Astrocyte of the hippocampus (primary cell): ENCODE data around the gene SCN2B.

Experiments used
- DNase-seq: peaks from one replicate; pipeline ENCODE4 v3.0.0; 2011; ENCODE audit warnings: low read depth, low spot score

SCN2B gene

DNA sequence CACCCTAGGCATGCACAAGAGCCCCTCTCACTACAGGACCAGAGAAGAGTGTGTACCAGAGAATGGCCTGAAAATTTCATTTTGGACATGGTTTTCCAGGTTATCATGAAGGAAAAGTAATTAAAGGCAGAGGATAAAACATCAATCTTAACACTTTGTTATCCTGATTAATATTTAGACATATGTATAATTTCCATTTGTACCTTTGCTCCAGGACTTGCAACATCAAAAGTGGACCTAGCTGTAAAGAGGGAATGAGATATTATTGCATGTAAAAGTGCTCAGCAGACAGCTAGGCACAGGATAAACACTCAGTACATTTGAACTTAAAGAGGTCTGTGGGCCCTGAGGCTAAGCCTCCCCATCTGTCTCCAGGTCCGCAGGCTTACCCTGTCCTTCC lies 21.8 kb downstream of the SCN2B start:
- DNase-seq, result no peak

DNA sequence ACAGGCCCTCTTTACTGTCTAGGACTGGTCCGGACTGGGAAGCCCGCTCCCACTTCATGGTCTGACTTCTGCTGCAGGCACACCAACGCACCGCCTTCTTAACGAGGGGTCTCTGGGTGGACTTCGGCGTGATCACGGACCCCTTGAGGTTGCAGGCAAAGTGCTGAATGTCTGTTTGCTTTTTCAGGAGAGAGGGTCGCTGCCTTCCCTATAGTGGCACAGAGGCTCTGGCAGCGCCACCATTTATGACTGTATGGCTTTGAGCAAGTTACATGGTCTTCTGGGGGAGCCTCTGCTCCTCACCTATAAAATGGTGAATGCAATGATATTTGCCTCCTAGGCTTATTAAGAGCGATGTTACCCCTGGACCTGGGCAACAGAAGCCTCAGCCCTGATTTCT lies 22.5 kb downstream of the SCN2B start:
- DNase-seq, result no peak

DNA sequence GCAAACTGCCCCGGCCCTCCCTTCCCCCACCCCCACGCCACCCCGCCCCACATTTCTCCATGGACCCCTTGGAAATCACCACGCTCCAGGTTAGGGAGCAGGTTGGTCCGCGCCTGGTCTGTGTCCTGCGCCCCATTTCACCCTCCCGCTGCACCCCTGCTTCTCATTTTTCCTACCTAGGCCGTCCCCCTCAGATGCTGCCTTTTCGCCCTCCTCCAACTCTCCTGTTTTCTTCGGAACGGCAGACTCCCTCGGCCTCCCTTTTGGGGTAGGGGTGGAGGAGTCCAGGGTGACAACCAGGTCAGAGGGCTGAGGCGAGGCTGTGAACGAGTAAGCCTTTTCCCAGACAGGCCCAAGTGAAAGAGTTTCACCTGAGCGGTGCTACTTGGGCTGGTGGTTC lies 22.9 kb downstream of the SCN2B start:
- no peak for DNase-seq

DNA sequence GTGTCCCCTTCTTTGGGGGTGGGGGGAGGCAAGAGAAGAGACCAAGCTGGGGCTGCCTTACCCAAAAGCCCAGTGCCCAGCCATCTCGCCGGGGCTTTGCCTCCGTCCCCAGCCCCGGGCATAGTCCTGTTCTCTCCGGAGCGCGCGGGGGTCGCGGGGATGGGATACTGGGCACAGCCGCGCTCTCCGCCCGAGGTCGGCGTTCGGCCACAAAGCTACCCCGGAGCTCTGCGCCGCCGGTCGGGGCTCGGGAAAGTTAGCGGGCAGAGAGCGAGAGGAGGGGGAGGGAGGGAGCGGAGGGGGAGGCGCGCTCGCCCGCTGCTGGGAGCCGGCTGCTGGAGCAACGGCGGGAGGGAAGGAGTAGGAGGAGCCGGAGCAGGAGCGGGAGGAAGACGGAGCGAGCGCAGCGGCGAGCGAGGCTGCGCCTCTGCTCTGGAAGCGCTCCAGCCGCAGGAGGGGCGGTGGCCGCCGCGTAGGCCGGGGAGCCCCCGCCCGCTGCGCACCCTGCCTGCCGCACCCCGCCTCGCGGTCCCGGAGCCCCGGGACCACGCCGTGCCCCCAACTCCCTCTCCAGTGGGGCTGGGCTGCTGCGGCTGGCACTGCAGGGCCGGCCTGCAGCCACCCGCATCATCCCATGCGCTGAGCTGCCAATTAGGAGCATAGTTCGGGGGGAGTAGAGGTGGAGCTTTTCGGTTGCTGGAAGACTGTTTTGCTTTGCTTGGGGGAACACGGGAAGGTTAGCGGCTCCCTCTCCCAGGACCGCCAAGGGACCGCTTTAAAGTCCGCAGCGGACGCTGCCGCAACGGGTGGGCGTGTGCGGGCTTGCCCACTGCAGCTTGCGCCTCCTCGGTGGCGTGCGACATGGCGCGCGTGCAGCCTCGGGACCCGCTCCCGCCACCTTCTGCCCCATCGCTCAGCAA lies 23.6 kb downstream of the SCN2B start, which contains the start of gene SCN4B:
TSS of gene SCN4B (minus strand) at position 272 of the 920 bp plus-strand sequence. CDS start at position 122, 150 bp downstream.
- peak; percentile 84 for DNase-seq

DNA sequence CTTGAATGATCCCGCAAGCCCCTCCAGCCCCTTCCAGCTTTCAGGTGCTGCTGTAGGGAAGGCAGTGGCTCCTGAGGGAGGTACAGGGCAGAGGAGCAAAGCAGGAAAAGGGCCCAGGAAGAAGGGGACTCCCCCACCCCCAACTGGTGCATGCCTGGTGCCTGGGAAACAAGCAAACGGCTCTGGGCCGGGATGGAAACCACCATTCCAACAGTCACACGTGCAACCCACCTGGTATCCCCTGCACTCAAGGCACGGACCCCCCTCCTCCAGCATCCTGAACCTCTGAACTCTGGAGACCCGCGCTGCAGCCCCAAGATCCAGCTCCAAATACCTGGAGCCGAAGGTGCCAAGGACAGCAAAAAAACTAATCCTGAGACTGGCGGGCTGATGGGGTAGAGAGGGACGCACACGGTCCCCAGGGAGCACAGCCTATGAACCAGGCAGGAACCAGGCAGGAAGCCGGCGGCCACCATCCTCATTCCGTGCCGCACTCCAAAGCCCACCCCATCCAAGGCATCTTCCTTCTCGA lies 24.4 kb downstream of the SCN2B start:
- peak; percentile 29 for DNase-seq

DNA sequence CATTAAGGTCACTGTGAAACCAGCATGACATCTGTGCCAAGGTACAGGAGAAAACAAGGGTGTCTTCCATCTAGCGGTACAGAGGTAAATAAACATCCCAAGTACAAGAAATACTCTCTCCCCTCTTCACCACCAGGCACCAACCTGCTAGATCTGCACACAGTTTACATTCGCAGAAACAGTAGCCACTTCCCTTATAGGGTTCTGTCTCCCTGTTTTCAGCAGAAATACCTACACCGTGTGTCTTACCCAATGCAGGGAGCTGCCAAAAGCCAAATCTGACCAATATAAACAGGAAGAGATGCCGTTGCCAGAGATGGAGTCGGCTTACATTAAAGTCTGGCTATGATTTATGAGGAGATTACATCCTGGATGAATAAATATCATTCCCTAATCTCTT lies 25.0 kb downstream of the SCN2B start:
- peak; percentile 46 for DNase-seq

DNA sequence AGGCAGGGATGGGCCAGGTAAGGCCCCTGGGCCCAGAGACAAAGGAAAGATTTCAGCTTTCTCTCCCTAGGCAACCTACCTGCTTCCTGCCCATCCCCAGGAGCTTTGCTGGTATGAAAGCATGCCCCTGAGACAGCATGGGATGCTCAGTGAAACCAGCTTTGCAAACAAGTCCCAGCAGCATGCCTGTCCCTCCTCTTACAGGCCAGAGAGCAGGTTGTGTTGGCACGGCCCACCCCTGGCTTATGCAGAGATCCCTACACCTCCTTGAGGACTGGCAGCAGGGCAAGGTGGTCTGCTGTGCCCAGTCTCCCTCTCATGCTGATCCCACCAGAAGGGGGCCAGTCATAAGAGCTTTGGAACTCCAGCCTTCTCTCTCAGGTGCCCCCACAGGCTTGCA lies 26.9 kb downstream of the SCN2B start:
- no peak for DNase-seq

DNA sequence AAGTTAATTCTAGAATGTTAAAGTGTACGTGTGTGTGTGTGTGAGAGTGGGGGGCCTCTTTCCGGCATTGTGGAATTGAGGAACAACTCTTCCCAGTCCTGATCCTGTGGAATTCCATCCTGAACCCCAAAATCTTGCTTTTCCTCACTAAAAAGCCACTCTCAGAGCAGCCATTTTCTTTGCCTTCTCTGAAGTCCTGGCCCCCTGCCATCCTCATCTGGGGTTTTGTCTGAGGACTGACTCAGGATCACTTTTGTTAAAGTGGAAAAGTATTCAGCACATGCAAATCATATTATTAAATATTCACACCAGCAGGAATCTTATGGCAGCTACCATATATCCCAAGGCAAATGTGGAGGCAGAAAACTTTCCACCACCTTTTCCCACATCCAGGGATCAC lies 27.6 kb downstream of the SCN2B start:
- DNase-seq, result peak; percentile 79

DNA sequence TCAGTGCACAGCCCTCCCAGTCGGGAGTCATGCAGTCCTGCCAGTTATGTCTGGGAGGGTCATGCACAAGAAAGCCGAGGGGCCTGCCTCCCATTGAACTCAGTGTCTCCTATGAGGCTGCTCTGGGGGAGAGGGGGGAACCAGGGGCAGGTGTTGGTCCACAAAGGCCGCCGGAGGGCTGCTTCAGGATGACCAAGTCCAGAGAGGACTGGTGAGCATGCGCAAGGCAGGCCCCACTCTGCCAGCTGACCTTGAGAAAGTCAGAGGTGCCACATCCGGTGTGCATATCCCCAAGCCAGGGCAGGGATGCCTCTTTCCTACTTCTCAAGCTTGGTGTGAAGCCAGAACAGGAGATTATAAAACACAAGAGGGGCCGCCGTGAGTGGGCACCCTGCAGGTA lies 28.2 kb downstream of the SCN2B start:
- DNase-seq, result no peak

DNA sequence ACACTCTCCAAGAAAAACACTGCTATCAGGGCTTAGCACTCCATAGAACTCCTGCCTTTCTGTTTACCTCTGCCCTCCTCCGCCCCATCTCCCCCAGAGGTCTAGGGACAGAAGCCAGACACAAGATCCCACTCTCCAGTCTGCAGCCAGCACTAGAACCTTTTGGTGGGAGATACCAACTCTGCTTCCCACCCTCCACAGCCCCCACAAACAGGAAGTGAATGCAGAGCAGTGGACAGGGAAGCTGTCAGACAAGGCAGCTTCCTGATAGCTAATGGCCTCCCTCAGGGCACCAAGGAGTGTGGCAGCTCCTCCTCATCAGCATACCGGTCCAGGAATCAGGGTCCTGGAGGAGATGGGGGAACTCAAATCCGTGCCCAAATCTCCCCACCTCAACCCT lies 28.9 kb downstream of the SCN2B start:
- DNase-seq, result no peak

DNA sequence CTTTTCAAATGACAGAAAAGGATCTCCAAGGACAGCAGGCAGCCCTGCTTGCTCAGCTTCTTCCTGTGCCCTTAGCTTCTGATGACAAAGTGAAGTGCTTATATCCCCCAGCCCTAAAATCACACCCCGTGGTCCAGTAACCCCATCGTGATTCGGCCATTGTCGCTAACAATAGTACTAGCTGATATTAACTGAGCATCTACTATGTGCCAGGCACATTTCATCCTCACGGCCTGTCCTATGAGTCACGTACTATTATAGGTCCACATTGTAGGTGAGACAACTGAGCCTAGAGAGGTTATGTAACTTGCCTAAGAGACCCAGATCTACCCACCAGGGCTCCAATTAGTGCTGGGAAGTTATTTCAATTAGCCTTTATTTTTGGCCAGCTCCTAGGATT lies 29.9 kb downstream of the SCN2B start:
- no peak for DNase-seq

DNA sequence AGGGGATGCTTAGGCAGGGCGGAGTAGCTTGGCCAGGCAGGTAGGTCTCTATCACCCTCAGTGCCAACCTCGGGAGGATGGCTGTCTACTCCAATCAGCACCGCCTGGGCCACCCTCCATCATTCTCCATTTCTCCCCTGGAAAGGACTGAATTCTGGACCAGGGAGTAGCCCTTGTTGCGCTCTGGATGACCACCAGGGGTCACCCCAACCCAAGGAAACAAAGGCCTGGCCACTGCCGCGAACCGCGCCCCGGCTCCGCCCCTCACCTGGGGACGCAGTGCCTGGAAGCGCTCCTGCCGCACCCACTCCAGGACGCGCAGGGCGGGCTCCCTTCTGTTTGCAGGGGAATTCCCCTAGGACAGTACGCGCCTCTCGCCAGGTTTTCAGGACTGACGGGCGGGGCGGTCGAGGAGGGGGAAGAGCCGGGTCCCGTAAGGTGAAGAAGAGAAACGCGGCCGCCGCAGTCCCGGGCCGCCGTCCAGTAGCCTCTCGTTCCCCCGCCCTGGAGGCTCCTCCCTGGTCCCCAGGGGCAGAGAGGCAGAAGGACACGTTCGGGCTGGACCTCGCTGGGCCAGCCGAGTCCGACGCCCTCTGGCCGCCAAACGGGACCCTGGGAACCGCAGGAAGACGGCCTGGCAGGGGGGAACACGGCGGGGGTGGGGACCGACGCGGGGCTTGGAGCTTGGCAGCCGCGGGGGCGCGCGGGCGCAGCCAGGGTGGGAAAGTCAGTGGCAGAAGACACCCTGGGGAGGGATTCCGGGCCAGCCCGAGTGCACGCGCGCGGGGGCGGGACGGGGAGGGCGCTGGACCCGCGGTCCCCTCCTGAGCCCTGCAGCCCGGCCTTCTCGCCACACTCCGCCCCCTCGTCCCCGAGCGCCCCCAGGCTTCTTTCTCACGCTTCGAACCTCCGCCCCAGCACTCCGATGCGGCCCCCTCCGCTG lies 30.9 kb downstream of the SCN2B start:
- peak; percentile 88 for DNase-seq

DNA sequence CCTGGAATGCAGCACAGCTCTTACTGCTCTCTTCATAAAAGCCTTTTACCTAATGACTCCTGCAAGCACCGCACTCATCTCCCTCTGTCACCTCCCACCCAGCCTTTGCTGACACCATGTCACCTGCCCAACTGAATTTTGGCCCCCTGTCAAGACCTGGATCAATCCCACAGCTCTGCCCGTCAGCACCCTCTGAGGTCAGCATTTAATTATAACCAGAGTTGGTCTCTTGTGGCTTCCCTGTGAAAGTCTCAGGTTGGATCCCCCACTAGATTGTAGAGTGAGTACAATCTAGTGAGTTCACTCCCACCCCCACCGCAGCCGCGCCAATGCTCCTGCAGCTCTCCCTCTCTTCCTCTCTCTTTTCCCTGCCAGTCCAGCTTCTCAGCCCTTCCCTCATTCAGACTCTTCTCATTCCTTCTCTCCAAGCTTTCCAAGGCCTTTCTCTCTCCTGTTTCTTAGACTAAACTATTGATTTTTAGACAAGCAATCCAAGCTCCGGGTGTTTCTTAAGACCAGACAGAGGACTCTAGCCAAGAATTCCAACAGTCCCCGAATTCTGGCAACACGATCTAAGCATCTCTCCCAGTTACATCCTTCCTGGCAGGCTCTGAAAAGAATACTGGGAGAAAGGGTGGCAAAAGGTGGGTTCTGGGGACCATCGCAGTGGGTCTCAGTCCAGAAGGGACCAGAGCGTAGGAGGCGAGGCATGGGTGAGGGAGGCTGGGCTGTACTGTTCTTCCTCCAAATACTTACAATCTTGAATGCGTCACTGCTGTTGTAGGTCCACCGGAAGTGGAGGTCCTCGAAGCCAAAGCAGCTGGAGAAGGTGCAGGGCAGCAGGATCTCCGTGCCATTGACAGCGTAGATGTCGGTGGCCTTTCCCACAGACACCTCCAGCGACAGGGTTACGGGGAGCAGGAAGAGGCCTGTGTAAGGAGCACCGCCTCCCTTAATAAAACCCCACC lies 31.9 kb downstream of the SCN2B start:
- DNase-seq, result no peak

DNA sequence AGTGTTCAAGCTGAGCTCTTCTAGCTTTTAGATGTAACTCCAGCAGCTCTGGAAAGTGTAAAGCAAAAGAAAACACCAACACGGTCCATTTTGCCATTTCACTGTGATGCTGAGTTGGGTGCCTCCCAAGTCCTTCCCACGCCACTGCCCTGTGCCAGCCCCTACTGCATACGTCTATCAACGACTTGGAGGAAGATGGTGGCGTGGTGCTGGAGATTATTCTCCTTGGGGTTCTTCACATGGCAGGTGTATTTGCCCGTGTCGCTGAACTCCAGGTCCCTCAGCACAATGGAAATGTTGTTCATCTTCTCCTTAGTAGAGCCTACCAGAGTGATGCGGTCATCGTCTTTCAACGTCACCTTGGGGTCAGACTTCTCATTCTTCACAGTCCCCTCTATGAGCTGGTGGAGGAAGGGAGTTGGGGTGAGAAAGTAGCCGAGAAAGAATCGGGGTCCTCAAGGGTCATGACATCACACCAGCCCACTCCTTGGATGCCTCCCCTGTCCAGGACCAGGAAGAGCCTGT lies 32.7 kb downstream of the SCN2B start:
- no peak for DNase-seq

DNA sequence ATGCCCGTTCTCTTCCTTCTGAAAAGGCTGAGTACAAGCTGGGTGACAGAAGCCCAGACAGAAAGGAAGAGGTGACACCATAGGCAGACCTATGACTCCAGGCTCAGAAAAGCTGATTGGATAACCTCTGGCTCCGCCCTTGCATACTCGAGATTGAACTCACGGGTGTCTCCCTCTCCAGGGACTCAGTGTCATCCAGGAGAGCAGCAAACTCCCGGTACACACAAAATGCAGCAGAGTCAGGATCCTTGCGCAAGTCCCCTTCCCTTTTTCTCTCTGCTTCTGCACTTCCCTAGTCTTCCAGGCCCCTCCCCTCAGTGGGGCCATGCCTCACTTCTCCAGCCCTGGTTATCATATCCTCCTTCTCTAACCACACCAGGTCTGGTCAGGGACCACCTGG lies 33.6 kb downstream of the SCN2B start:
- no peak for DNase-seq

DNA sequence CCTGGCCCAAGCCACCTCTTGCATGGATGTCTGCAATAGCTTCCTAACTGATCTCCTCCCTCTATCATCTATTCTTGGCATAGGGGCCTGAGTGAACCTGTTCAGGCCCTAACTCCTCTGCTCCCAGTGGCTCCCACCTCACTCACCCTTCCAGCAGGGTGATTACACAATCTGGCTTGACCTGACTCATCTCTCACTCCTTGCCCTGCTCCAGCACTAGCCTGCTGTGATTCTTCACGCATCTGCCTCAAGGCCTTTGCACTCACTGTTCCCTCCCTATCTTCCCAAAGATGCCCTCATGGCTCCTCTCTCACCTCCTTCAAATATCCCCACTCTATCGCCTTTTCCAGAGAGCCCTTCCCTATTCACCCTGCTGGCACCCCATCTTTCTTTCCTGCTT lies 34.4 kb downstream of the SCN2B start:
- DNase-seq, result no peak

DNA sequence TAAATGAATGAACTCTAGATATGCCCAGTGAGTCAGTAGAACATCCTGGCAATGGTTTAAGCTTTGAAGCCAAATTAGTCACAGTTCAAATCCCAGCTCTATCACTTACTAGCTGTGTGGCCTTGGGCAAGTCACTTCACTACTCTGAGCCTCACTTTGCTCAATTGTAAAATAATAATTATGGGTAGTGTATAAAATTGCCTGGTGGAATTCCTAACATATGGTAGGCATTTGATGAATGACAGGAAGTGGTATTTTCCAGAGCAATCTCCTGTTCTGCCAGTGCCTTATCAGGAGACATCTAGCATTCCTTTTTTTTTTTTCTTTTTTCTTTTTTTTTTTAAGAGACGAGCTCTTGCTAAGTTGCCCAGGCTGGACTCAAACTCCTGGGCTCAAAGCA lies 36.9 kb downstream of the SCN2B start:
- no peak for DNase-seq

DNA sequence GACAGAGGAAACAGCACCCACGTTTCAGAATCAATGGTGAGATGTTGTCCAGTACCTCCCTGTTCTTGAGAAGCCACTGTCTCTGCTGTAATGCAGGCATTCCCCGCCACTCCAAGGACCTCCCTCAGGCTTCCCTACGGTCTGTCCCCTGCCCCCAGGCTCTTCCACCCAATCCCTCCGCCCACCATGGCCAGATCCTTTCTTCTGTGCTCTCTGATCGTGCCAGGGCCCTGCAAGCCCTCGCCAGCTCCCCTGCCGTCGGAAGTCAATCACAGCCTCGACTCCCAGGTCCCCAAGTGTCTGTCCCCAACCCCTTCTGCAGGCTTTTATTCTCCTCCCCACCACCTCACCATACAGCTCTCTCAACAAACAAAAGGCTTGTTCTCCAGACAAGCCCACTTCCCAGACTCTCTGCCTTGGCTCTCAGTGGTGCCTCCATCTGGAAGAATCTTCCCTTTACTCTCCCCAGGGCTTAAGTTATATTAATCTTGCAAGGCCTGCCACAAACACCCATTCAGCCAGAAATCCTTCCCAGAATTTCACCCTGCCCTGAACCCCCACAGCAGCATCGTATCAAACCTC lies 37.5 kb downstream of the SCN2B start:
- no peak for DNase-seq

DNA sequence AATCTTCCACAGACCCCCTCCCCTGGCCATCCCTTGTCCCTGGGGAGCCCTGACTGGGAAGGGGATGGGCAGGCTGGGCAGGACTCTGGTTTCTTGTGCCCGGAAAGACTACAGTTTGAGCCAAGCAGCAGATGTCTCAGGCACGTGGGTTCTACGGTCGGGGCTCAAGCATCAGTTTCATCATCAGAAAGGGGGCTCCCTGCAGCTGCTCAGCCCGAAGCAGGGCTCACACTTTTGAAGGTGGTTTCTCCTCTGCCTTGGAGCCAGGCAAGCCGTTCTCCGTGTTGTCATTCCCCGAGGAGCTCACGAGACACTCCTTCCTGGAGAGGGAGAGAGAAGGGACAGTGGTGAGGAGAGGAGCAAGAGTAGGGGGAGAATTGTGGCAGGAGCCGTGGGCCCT lies 39.6 kb downstream of the SCN2B start:
- no peak for DNase-seq

DNA sequence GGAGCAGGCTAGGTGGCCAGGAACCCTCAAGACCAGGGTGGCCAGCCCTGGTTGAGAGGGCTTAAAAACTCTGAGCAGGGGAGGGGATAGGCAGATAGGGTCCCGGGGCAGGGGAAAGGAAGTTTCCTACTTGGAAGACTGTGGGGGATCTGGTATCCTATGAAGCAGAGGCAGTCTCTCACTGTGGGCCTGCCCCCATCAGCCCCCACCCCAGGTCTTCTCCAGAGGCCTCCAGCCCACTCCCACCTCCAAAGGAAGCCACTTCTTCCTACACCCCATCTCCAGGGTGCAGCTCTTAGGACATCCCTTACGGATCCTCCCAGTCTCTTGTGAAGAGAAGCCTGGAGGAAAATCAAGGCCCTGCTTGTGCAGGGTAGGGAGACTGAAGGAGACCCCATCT lies 40.1 kb downstream of the SCN2B start:
- no peak for DNase-seq
